GM12891 (cell line): Measurements from ENCODE around the gene SERPINI1.

Source experiments
- PAX5 ChIP-seq: IDR thresholded peaks from 2 replicates; pipeline ENCODE4 v1.6.1; 2011; ENCODE audit warnings: low read length, moderate library complexity, mild to moderate bottlenecking; ENCODE audit not compliant: insufficient read depth, severe bottlenecking
- POLR2A ChIP-seq: IDR thresholded peaks from 2 replicates; pipeline ENCODE4 v1.6.1; 2011; ENCODE audit warnings: low read depth, low read length, control low read depth
- POLR2AphosphoS5 ChIP-seq: IDR thresholded peaks from 2 replicates; pipeline ENCODE4 v1.6.1; 2011; ENCODE audit warnings: low read depth, low read length, control low read depth
- POU2F2 ChIP-seq: IDR thresholded peaks from 2 replicates; pipeline ENCODE4 v1.6.1; 2011; ENCODE audit warnings: low read depth, mild to moderate bottlenecking, control low read depth, low read length, moderate library complexity
- SPI1 ChIP-seq: IDR thresholded peaks from 2 replicates; pipeline ENCODE4 v1.6.1; 2011; ENCODE audit warnings: low read depth, low read length, control low read depth
- TAF1 ChIP-seq: IDR thresholded peaks from 2 replicates; pipeline ENCODE4 v1.6.1; 2011; ENCODE audit warnings: low read depth, low read length, control low read depth

GRCh38 chr3:167750272-167750971 lies 14.9 kb downstream of the SERPINI1 start:
- TF ChIP-seq POLR2A (no peak), POLR2AphosphoS5 (no peak), TAF1 (no peak), SPI1 (no peak), POU2F2 (no peak), PAX5 (no peak)
